AG10803 (cell line): Measurements from ENCODE around the gene TUT4.
"Not testable (repeated sequence)": the region's sequence is repeated elsewhere in the genome, so short reads cannot be mapped to it uniquely, and the experiment has no call there.

Experiments
- DNase-seq: peaks from one replicate; pipeline ENCODE4 v3.0.0; 2010; ENCODE audit warnings: low read depth
- H3K4me3 ChIP-seq: 2 replicates; pipeline ENCODE4 v1.5.1; 2011; ENCODE audit warnings: mild to moderate bottlenecking, low read length, control low read depth
- CTCF ChIP-seq: conservative IDR thresholded peaks from 2 replicates; pipeline ENCODE4 v1.5.1; 2011; ENCODE audit warnings: mild to moderate bottlenecking, low read length, control low read depth, inconsistent platforms

Gene TUT4

GRCh38 chr1:52588027-52588426 lies 35.1 kb upstream of the TUT4 start:
- no peak overlapping the region for H3K4me3 ChIP-seq
- no peak for TF ChIP-seq CTCF
- DNase-seq: no peak

- DNase-seq: peak; percentile 4
- H3K4me3 ChIP-seq: no peak overlapping the region
- TF ChIP-seq CTCF: no peak
Observed at GRCh38 chr1:52585474-52585873, 32.6 kb upstream of the TUT4 start.

- TF ChIP-seq CTCF: no peak
- H3K4me3 ChIP-seq: no peak overlapping the region
- DNase-seq: no peak
Observed at GRCh38 chr1:52582116-52582696, 29.3 kb upstream of the TUT4 start.

GRCh38 chr1:52580283-52580682 lies 27.4 kb upstream of the TUT4 start:
- no peak for DNase-seq
- TF ChIP-seq CTCF: no peak

GRCh38 chr1:52579415-52579814 lies 26.5 kb upstream of the TUT4 start:
- peak; percentile 33 for DNase-seq

More at GRCh38 chr1:52580283-52580682, 27.4 kb upstream of the TUT4 start:
- no peak overlapping the region for H3K4me3 ChIP-seq

GRCh38 chr1:52578066-52578465 lies 25.2 kb upstream of the TUT4 start:
- H3K4me3 ChIP-seq, DNase-seq: not testable (repeated sequence)

More at GRCh38 chr1:52579415-52579814, 26.5 kb upstream of the TUT4 start:
- no peak for TF ChIP-seq CTCF
- no peak overlapping the region for H3K4me3 ChIP-seq

- no peak for DNase-seq
- no peak overlapping the region for H3K4me3 ChIP-seq
- no peak for TF ChIP-seq CTCF
Observed at GRCh38 chr1:52576074-52576473, 23.2 kb upstream of the TUT4 start.

- TF ChIP-seq CTCF: no peak
- no peak overlapping the region for H3K4me3 ChIP-seq
- peak; percentile 95 for DNase-seq
Observed at GRCh38 chr1:52574594-52574993, 21.7 kb upstream of the TUT4 start.
